Fibroblast of the aortic adventitia (primary cell): Measurements from ENCODE around the gene IL17REL. TPM values are rescaled to one million over a fixed set of nuclear protein-coding genes. Genes with fewer than 3 reads are reported as not detected.
"Not testable (repeated sequence)": the region's sequence is repeated elsewhere in the genome, so short reads cannot be mapped to it uniquely, and the experiment has no call there.

Experiments
- DNase-seq: peaks from one replicate; pipeline ENCODE4 v3.0.0-alpha.2; 2010; ENCODE audit warnings: low read depth
- H3K4me3 ChIP-seq: 2 replicates; pipeline ENCODE4 v1.5.1; 2011; ENCODE audit warnings: low read depth, mild to moderate bottlenecking, control low read depth, low read length, moderate library complexity
- small RNA-seq: library from RNA; depleted of rRNA; stranded (forward); fragments of <200 nt; gene quantifications from one replicate; pipeline ENCODE3, GENCODE V24; 2012
- total RNA-seq: library from RNA; depleted of rRNA; stranded (reverse); fragments of >200 nt; gene quantifications from 2 replicates; pipeline ENCODE4 v1.2.3, GENCODE V29; 2012; ENCODE audit warnings: low replicate concordance
- TF ChIP-seq, protein P1 (sequence below): IDR thresholded peaks from 2 replicates; pipeline ENCODE4 v1.5.1; 2011; ENCODE audit warnings: mild to moderate bottlenecking, low read length, control low read depth, inconsistent platforms; ENCODE audit not compliant: insufficient read depth

The IL17REL gene
- total RNA-seq, 1 donor = not detected

DNA sequence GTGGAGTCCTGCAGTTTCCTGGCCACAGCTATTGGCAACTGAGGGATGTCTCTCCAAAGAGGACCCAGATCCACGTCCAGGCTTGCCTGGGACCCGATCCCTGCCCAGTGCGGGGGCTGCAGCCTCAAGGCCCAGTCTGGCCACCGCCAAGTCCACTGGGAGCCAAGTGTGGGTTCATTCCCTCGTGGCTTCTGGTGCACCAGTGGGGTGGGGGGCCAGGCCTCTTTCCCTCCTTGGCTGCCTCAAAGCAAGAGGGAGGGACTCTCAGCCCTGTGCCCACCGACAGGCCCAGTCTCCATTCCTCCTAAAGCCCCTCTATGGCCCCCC is 65.3 kb downstream of the IL17REL start:
- TF ChIP-seq, protein P1, sequence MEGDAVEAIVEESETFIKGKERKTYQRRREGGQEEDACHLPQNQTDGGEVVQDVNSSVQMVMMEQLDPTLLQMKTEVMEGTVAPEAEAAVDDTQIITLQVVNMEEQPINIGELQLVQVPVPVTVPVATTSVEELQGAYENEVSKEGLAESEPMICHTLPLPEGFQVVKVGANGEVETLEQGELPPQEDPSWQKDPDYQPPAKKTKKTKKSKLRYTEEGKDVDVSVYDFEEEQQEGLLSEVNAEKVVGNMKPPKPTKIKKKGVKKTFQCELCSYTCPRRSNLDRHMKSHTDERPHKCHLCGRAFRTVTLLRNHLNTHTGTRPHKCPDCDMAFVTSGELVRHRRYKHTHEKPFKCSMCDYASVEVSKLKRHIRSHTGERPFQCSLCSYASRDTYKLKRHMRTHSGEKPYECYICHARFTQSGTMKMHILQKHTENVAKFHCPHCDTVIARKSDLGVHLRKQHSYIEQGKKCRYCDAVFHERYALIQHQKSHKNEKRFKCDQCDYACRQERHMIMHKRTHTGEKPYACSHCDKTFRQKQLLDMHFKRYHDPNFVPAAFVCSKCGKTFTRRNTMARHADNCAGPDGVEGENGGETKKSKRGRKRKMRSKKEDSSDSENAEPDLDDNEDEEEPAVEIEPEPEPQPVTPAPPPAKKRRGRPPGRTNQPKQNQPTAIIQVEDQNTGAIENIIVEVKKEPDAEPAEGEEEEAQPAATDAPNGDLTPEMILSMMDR = no peak
- no peak overlapping the region for H3K4me3 ChIP-seq
- DNase-seq = no peak

DNA sequence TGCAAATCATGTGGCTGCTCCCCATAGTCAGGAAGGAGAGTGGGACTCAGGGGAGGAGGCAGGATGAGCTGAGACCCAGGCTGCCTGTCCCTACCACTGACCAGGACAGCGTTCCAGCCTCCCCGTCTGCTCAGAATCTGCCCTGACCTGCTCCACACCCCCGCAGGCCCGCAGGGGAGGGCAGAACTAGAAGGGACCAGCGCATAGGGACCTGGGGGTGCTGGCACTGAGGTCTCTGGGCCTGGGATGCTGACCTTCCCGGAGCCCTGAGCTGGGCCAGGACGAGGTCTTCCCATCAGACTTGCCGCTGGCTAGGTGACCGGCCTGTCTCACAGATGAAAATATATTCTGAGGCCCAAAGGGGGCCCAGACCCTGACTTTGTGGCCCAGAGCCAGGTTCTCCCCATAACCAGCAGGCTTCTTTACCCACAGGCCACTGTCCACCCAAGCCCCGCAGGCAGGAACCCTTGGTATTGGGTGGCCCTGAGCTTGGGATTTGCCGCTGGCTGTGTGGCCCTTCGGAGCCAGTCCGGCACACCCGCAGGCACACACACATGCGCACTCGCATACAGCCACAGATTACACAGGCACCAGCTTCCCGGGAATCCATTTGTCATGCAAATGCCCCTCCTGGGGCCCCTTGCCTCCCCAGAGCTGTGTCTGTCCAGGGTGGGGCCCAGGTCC is 65.8 kb downstream of the IL17REL start:
- no peak for DNase-seq
- H3K4me3 ChIP-seq = no peak overlapping the region
- TF ChIP-seq, protein P1 = no peak

DNA sequence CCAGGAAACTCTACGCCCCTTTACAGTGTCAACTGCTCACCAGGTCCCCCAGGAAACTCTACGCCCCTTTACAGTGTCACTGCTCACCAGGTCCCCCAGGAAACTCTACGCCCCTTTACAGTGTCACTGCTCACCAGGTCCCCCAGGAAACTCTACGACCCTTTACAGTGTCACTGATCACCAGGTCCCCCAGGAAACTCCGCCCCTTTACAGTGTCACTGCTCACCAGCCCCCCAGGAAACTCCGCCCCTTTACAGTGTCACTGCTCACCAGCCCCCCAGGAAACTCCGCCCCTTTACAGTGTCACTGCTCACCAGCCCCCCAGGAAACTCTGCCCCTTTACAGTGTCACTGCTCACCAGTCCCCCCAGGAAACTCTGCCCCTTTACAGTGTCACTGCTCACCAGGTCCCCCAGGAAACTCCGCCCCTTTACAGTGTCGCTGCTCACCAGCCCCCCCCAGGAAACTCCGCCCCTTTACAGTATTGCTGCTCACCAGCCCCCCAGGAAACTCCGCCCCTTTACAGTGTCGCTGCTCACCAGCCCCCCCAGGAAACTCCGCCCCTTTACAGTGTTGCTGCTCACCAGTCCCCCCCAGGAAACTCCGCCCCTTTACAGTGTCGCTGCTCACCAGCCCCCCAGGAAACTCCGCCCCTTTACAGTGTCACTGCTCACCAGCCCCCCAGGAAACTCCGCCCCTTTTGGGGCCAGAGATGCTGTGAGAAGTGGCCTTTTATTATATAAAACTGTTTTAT is 67.3 kb downstream of the IL17REL start:
- DNase-seq = not testable (repeated sequence)

More for the DNA sequence above, 67.3 kb downstream of the IL17REL start:
- not testable (repeated sequence) for H3K4me3 ChIP-seq

Small RNA genes within 50 kb of the gene (small RNA-seq; reads per million reads assigned to genes)
- gene MIR6821 = not detected

Other genes with a start within 250 kb of the IL17REL start
- gene BRD1, start 184.9 kb downstream of the IL17REL start, total RNA-seq = 14.6 and 58.5 TPM in 2 replicates
- 5.3 and 8.3 TPM in 2 replicates for gene ZBED4, start 158.9 kb downstream of the IL17REL start, total RNA-seq
- gene ALG12, start 94.3 kb downstream of the IL17REL start, total RNA-seq = 8.3 and 19.9 TPM in 2 replicates
- gene CRELD2, start 94.1 kb downstream of the IL17REL start, total RNA-seq = 34.0 and 69.4 TPM in 2 replicates
- 14.1 and 15.2 TPM in 2 replicates for gene PIM3, start 52.0 kb downstream of the IL17REL start, total RNA-seq
- not detected in 2 replicates for gene TTLL8, start 45.5 kb upstream of the IL17REL start, total RNA-seq
- gene MLC1, start 72.7 kb upstream of the IL17REL start, total RNA-seq = 0.09 TPM in 1 of 2 replicates, not detected in the other
- 5.1 and 12.0 TPM in 2 replicates for gene MOV10L1, start 77.2 kb upstream of the IL17REL start, total RNA-seq
- 0.90 TPM in 2 replicates for gene PANX2, start 158.0 kb upstream of the IL17REL start, total RNA-seq
- 15.5 and 16.8 TPM in 2 replicates for gene TRABD, start 173.1 kb upstream of the IL17REL start, total RNA-seq
- gene SELENOO, start 188.2 kb upstream of the IL17REL start, total RNA-seq = 15.5 and 17.3 TPM in 2 replicates
- gene TUBGCP6, start 232.3 kb upstream of the IL17REL start, total RNA-seq = 23.6 and 39.7 TPM in 2 replicates
- 15.4 and 26.7 TPM in 2 replicates for gene HDAC10, start 238.5 kb upstream of the IL17REL start, total RNA-seq
- gene MAPK12, start 248.9 kb upstream of the IL17REL start, total RNA-seq = 28.0 and 35.5 TPM in 2 replicates